H9 (cell line): ENCODE data around the gene PTPRK. TPM values are rescaled to one million over a fixed set of nuclear protein-coding genes. Genes with fewer than 3 reads are reported as not detected.
A peak's percentile ranks its signal among the peaks of the same experiment; 100 is the strongest.

Experiments used
- DNase-seq: peaks from one replicate; pipeline ENCODE4 v3.0.0-alpha.2; 2017
- H2AFZ ChIP-seq: one replicate; pipeline ENCODE4 v1.6.1; 2013; ENCODE audit warnings: mild to moderate bottlenecking, low read length, control low read depth, moderate library complexity
- H2AK5ac ChIP-seq: 2 replicates; pipeline ENCODE4 v1.6.1; 2013; ENCODE audit warnings: low read length, control low read depth, mixed read lengths; ENCODE audit not compliant: insufficient read length
- H2BK120ac ChIP-seq: one replicate; pipeline ENCODE4 v1.6.1; 2013; ENCODE audit warnings: low read depth, mild to moderate bottlenecking, low read length, control low read depth, inconsistent platforms; ENCODE audit not compliant: poor library complexity, severe bottlenecking
- H2BK12ac ChIP-seq: 2 replicates; pipeline ENCODE4 v1.6.1; 2013; ENCODE audit warnings: low read length, control low read depth, mixed read lengths, low read depth; ENCODE audit not compliant: insufficient read length
- H2BK15ac ChIP-seq: 2 replicates; pipeline ENCODE4 v1.6.1; 2013; ENCODE audit warnings: low read depth, low read length, control low read depth
- H2BK20ac ChIP-seq: one replicate; pipeline ENCODE4 v1.6.1; 2013; ENCODE audit warnings: low read depth, mild to moderate bottlenecking, low read length, control low read depth, inconsistent platforms; ENCODE audit not compliant: poor library complexity, severe bottlenecking
- H2BK5ac ChIP-seq: 2 replicates; pipeline ENCODE4 v1.6.1; 2013; ENCODE audit warnings: low read length, control low read depth, mixed read lengths; ENCODE audit not compliant: insufficient read length
- H3K14ac ChIP-seq: 2 replicates; pipeline ENCODE4 v1.6.1; 2013; ENCODE audit warnings: low read length, control low read depth; ENCODE audit not compliant: insufficient read depth
- H3K18ac ChIP-seq: 2 replicates; pipeline ENCODE4 v1.6.1; 2013; ENCODE audit warnings: low read depth, mild to moderate bottlenecking, mixed read lengths, low read length, control low read depth; ENCODE audit not compliant: insufficient read length
- H3K23ac ChIP-seq: 2 replicates; pipeline ENCODE4 v1.6.1; 2013; ENCODE audit warnings: low read length, control low read depth, mixed read lengths, low read depth; ENCODE audit not compliant: insufficient read length
- H3K23me2 ChIP-seq: 2 replicates; pipeline ENCODE4 v1.6.1; 2013; ENCODE audit warnings: low read depth, mild to moderate bottlenecking, mixed read lengths, low read length, control low read depth; ENCODE audit not compliant: insufficient read length, poor library complexity, severe bottlenecking
- H3K27ac ChIP-seq: 2 replicates; pipeline ENCODE4 v1.5.1; 2013; ENCODE audit warnings: low read length, control low read depth, mixed read lengths, low read depth; ENCODE audit not compliant: insufficient read length
- H3K27me3 ChIP-seq: 2 replicates; pipeline ENCODE4 v1.6.1; 2013; ENCODE audit warnings: low read length, control low read depth, inconsistent platforms; ENCODE audit not compliant: insufficient read depth
- H3K4ac ChIP-seq: 2 replicates; pipeline ENCODE4 v1.6.1; 2013; ENCODE audit warnings: low read depth, mild to moderate bottlenecking, control low read depth, inconsistent platforms, low read length, moderate library complexity
- H3K4me1 ChIP-seq: 2 replicates; pipeline ENCODE4 v1.6.1; 2013; ENCODE audit warnings: low read length, control low read depth, inconsistent platforms; ENCODE audit not compliant: insufficient read depth
- H3K4me2 ChIP-seq: 2 replicates; pipeline ENCODE4 v1.6.1; 2013; ENCODE audit warnings: low read length, control low read depth, mixed read lengths; ENCODE audit not compliant: insufficient read length, insufficient read depth
- H3K56ac ChIP-seq: 2 replicates; pipeline ENCODE4 v1.6.1; 2013; ENCODE audit warnings: low read depth, mild to moderate bottlenecking, mixed read lengths, low read length, control low read depth; ENCODE audit not compliant: insufficient read length
- H3K79me1 ChIP-seq: 2 replicates; pipeline ENCODE4 v1.6.1; 2013; ENCODE audit warnings: low read depth, mild to moderate bottlenecking, moderate library complexity, low read length, control low read depth, inconsistent platforms; ENCODE audit not compliant: insufficient read depth, poor library complexity, severe bottlenecking
- H3K79me2 ChIP-seq: 2 replicates; pipeline ENCODE4 v1.6.1; 2013; ENCODE audit warnings: low read length, control low read depth, inconsistent platforms; ENCODE audit not compliant: insufficient read depth
- H3K9ac ChIP-seq: 2 replicates; pipeline ENCODE4 v1.6.1; 2013; ENCODE audit warnings: low read length, control low read depth, mixed read lengths; ENCODE audit not compliant: insufficient read length; ENCODE audit errors: extremely low read depth
- H3K9me3 ChIP-seq: one replicate; pipeline ENCODE4 v1.6.1; 2013; ENCODE audit warnings: low read depth, low read length, inconsistent platforms; ENCODE audit not compliant: control insufficient read depth
- H3T11ph ChIP-seq: one replicate; pipeline ENCODE4 v1.6.1; 2013; ENCODE audit warnings: mild to moderate bottlenecking, low read length, control low read depth, inconsistent platforms
- H4K20me1 ChIP-seq: one replicate; pipeline ENCODE4 v1.6.1; 2013; ENCODE audit not compliant: control insufficient read depth, insufficient read length, insufficient read depth
- H4K5ac ChIP-seq: 2 replicates; pipeline ENCODE4 v1.6.1; 2013; ENCODE audit warnings: low read depth, mild to moderate bottlenecking, mixed read lengths, low read length, control low read depth; ENCODE audit not compliant: insufficient read length
- H4K8ac ChIP-seq: replicated peaks from 2 replicates; pipeline ENCODE4 v1.6.1; 2013; ENCODE audit warnings: low read length, control low read depth, mixed read lengths, low read depth; ENCODE audit not compliant: insufficient read length
- H4K91ac ChIP-seq: 2 replicates; pipeline ENCODE4 v1.6.1; 2013; ENCODE audit warnings: low read depth, mild to moderate bottlenecking, moderate library complexity, mixed read lengths, low read length, control low read depth; ENCODE audit not compliant: insufficient read length
- H3K27ac Mint-ChIP-seq, 3 experiments: 2 replicates in 2 of 3; 3 replicates in 1 of 3; pipeline ENCODE4 v1.8.0; 2020 to 2021; ENCODE audit warnings: mixed read lengths in 3 of 3, mild to moderate bottlenecking in 1 of 3, moderate library complexity in 1 of 3
- H3K27me3 Mint-ChIP-seq: 2 replicates; pipeline ENCODE4 v1.8.0; 2021; ENCODE audit warnings: low read depth, mild to moderate bottlenecking, moderate library complexity, mixed read lengths
- H3K36me3 Mint-ChIP-seq, 3 experiments: 2 replicates in 2 of 3; 3 replicates in 1 of 3; pipeline ENCODE4 v1.8.0; 2020 to 2021; ENCODE audit warnings: low read depth in 3 of 3, mixed read lengths in 3 of 3; ENCODE audit not compliant: insufficient read depth in 1 of 3
- H3K4me1 Mint-ChIP-seq, 2 experiments: 2 replicates each; pipeline ENCODE4 v1.8.0; 2020; ENCODE audit warnings: mixed read lengths in 2 of 2
- H3K4me3 Mint-ChIP-seq, 2 experiments: 2 replicates in 1 of 2; 3 replicates in 1 of 2; pipeline ENCODE4 v1.8.0; 2020 to 2021; ENCODE audit warnings: mild to moderate bottlenecking in 2 of 2, mixed read lengths in 2 of 2, moderate library complexity in 1 of 2
- H3K9me3 Mint-ChIP-seq, 2 experiments: 2 replicates in 1 of 2; 3 replicates in 1 of 2; pipeline ENCODE4 v1.8.0; 2020; ENCODE audit warnings: mild to moderate bottlenecking in 2 of 2, mixed read lengths in 2 of 2, moderate library complexity in 1 of 2
- CTCF ChIP-seq: fragments of 200-600 bp; sonication (generic); conservative IDR thresholded peaks from 3 replicates; pipeline ENCODE4 v1.8.0; 2021; ENCODE audit warnings: antibody characterized with exemption, mild to moderate bottlenecking
- WGBS: extraction: QIAGEN DNeasy Blood & Tissue Kit; methylation state at CpG from one replicate; pipeline ENCODE4 v1.1.7; 2013; ENCODE audit warnings: missing lambda C conversion rate, low lambda C conversion rate, mixed read lengths; ENCODE audit not compliant: insufficient read length; ENCODE audit errors: extremely low coverage; 5-methylcytosine and 5-hydroxymethylcytosine counted together
- total RNA-seq: library from RNA; stranded (reverse); gene quantifications from 2 replicates; pipeline ENCODE4 v1.2.1, GENCODE V29; 2021

PTPRK gene
- total RNA-seq, 1 experiment from 2014 or later, result 47.9 TPM

GRCh38 chr6:128365520-128366160, 154.8 kb downstream of the PTPRK start:
- no peak overlapping the region for H4K8ac ChIP-seq
- no peak overlapping the region for H3K4ac ChIP-seq
- no peak overlapping the region for H3K56ac ChIP-seq
- no peak overlapping the region for H4K91ac ChIP-seq
- H3K36me3 Mint-ChIP-seq, result peaks cover 0 to 5% (median 0%) of the 10 kb centered on the region in 3 experiments; a peak in 3 of 7 replicates
- 0 out of 2 replicates have a peak, but pooled peaks cover 2% of the 10 kb centered on the region for H3K79me2 ChIP-seq
- no peak overlapping the region for H3T11ph ChIP-seq
- H3K79me1 ChIP-seq, result no peaks in the 10 kb centered on the region
- H3K27me3 Mint-ChIP-seq, result no peaks in the 10 kb centered on the region
- H4K20me1 ChIP-seq, result no peaks in the 10 kb centered on the region
- no peak overlapping the region for H3K14ac ChIP-seq
- no peak overlapping the region for H2AFZ ChIP-seq
- no peaks in the 10 kb centered on the region for H3K27me3 ChIP-seq
- H2BK15ac ChIP-seq, result no peak overlapping the region
- no peak overlapping the region for H2BK20ac ChIP-seq
- no CpG with 5 or more reads among the region's 3 CpGs for WGBS
- no peak overlapping the region for H3K27ac ChIP-seq
- TF ChIP-seq CTCF, result no peak
- H4K5ac ChIP-seq, result no peak overlapping the region
- H3K23ac ChIP-seq, result no peak overlapping the region
- H2BK5ac ChIP-seq, result no peak overlapping the region
- no peak for DNase-seq
- H3K9me3 Mint-ChIP-seq, result 0 out of 5 replicates have a peak, but pooled peaks cover 0 to 3% of the 10 kb centered on the region in 2 experiments
- H3K27ac Mint-ChIP-seq, result 0 out of 7 replicates have a peak overlapping the region, but pooled peaks of 1 of the 3 experiments have one; percentile 10
- H3K4me3 Mint-ChIP-seq, result no peak overlapping the region
- H3K23me2 ChIP-seq, result no peaks in the 10 kb centered on the region
- no peak overlapping the region for H3K18ac ChIP-seq
- H2BK12ac ChIP-seq, result no peak overlapping the region
- H3K4me2 ChIP-seq, result no peak overlapping the region
- no peak overlapping the region for H2BK120ac ChIP-seq
- no peaks in the 10 kb centered on the region; the same call in 1 of the 2 replicates for H3K4me1 ChIP-seq
- no peak overlapping the region for H2AK5ac ChIP-seq
- H3K4me1 Mint-ChIP-seq, result peaks cover 2 to 5% of the 10 kb centered on the region in 2 experiments; a peak in 2 of 4 replicates
- H3K9ac ChIP-seq, result no peak overlapping the region
- H3K9me3 ChIP-seq, result no peaks in the 10 kb centered on the region
